Esophagus mucosa (tissue), 1 donor: ENCODE data around the gene SEMA3B. TPM values are rescaled to one million over a fixed set of nuclear protein-coding genes. Genes with fewer than 3 reads are reported as not detected.
"Not testable (repeated sequence)": the region's sequence is repeated elsewhere in the genome, so short reads cannot be mapped to it uniquely, and the experiment has no call there.

Experiments used
- ATAC-seq: fragments of 200-7000 bp; cut with Tn5 transposase; one replicate; pipeline ENCODE4 v1.9.1; 2020
- total RNA-seq: library from RNA; stranded (reverse); gene quantifications from one replicate; pipeline ENCODE4 v1.2.4, GENCODE V29; 2023
- donor health status: DM: yes; HTN: yes; CAD: no.

Gene SEMA3B
- 2.4 TPM for total RNA-seq

GRCh38 chr3:50268703-50269451, at the start of gene SEMA3B:
SEMA3B (plus strand) TSS chr3:50269147; CDS start chr3:50269241, 94 bp downstream.
- peak; percentile 66 for ATAC-seq

- no peak for ATAC-seq
Measured at GRCh38 chr3:50219285-50219684, 49.7 kb upstream of the SEMA3B start.

- ATAC-seq: no peak
Measured at GRCh38 chr3:50220109-50220508, 48.8 kb upstream of the SEMA3B start.

- no peak for ATAC-seq
Measured at GRCh38 chr3:50221051-50221410, 47.9 kb upstream of the SEMA3B start.

GRCh38 chr3:50221411-50222168, 47.4 kb upstream of the SEMA3B start:
- no peak for ATAC-seq

- no peak for ATAC-seq
Measured at GRCh38 chr3:50222169-50222528, 46.8 kb upstream of the SEMA3B start.

- ATAC-seq: no peak
Measured at GRCh38 chr3:50224639-50225038, 44.3 kb upstream of the SEMA3B start.

GRCh38 chr3:50226888-50227389, 42.0 kb upstream of the SEMA3B start:
- peak; percentile 23 for ATAC-seq

GRCh38 chr3:50227390-50228183, 41.4 kb upstream of the SEMA3B start:
- peak; percentile 84 for ATAC-seq

GRCh38 chr3:50228184-50228763, 40.7 kb upstream of the SEMA3B start:
- ATAC-seq: not testable (repeated sequence)

GRCh38 chr3:50229490-50229889, 39.5 kb upstream of the SEMA3B start:
- no peak for ATAC-seq

GRCh38 chr3:50230104-50230793, 38.7 kb upstream of the SEMA3B start:
- ATAC-seq: no peak

- ATAC-seq: no peak
Measured at GRCh38 chr3:50230794-50231125, 38.2 kb upstream of the SEMA3B start.

- ATAC-seq: no peak
Measured at GRCh38 chr3:50231581-50231980, 37.4 kb upstream of the SEMA3B start.

GRCh38 chr3:50232303-50232702, 36.6 kb upstream of the SEMA3B start:
- ATAC-seq: no peak

- no peak for ATAC-seq
Measured at GRCh38 chr3:50233176-50233575, 35.8 kb upstream of the SEMA3B start.

- ATAC-seq: peak; percentile 91
Measured at GRCh38 chr3:50235716-50236483, 33.0 kb upstream of the SEMA3B start, which contains the start of gene GNAI2. GNAI2 (plus strand) TSS chr3:50236204; CDS start chr3:50236336, 132 bp downstream.

GRCh38 chr3:50236484-50237132, 32.3 kb upstream of the SEMA3B start:
- ATAC-seq: no peak

GRCh38 chr3:50237133-50237651, 31.8 kb upstream of the SEMA3B start:
- no peak for ATAC-seq

- peak; percentile 28 for ATAC-seq
Measured at GRCh38 chr3:50237754-50238548, 31.0 kb upstream of the SEMA3B start.
